Type B pancreatic cell (in vitro differentiated cells): ENCODE measurements around the gene RFPL2. TPM values are rescaled to one million over a fixed set of nuclear protein-coding genes. Genes with fewer than 3 reads are reported as not detected.

Experiments
- DNase-seq: peaks from one replicate; pipeline ENCODE4 v3.0.0; 2021; ENCODE audit warnings: mixed read lengths; ENCODE audit not compliant: unreplicated experiment; ENCODE audit errors: extremely low spot score
- H3K27ac Mint-ChIP-seq: 2 replicates; pipeline ENCODE4 v1.8.0; 2021; ENCODE audit warnings: mild to moderate bottlenecking, mixed read lengths
- H3K27me3 Mint-ChIP-seq: 2 replicates; pipeline ENCODE4 v1.8.0; 2021; ENCODE audit warnings: mixed read lengths
- H3K36me3 Mint-ChIP-seq: 2 replicates; pipeline ENCODE4 v1.8.0; 2021; ENCODE audit warnings: mixed read lengths
- H3K4me1 Mint-ChIP-seq: one replicate; pipeline ENCODE4 v1.8.0; 2021; ENCODE audit warnings: mixed read lengths; ENCODE audit not compliant: unreplicated experiment
- H3K4me3 Mint-ChIP-seq: 2 replicates; pipeline ENCODE4 v1.8.0; 2021; ENCODE audit warnings: mild to moderate bottlenecking, mixed read lengths
- H3K9me3 Mint-ChIP-seq: 2 replicates; pipeline ENCODE4 v1.8.0; 2021; ENCODE audit warnings: mixed read lengths
- total RNA-seq: library from RNA; stranded (reverse); gene quantifications from 2 replicates; pipeline ENCODE4 v1.2.1, GENCODE V29; 2021; ENCODE audit warnings: low replicate concordance
- TF ChIP-seq, protein P1 (sequence below): fragments of 200-600 bp; sonication (generic); conservative IDR thresholded peaks from 2 replicates; pipeline ENCODE4 v1.5.0; 2021; ENCODE audit warnings: antibody characterized with exemption, mild to moderate bottlenecking

RFPL2 gene
- total RNA-seq, 1 donor from 2014 or later, result 0.43 TPM

DNA sequence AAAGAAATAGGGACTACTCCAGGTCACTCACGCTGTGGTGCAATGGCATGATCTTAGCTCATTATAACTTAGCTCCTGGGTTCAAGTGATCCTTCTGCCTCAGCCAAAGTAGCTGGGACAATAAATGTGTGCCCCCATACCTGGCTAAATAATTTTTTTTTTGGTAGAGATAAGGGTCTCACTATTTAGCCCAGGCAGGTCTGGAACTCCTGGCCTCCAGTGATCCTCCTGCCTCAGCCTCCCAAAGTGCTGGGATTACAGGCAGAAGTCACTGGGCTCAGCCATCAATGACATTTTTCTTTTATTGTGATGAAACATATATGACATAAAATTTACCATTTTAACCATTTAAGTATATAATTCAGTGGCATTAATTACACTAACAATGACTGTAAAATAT is 39.7 kb upstream of the RFPL2 start:
- TF ChIP-seq, protein P1, sequence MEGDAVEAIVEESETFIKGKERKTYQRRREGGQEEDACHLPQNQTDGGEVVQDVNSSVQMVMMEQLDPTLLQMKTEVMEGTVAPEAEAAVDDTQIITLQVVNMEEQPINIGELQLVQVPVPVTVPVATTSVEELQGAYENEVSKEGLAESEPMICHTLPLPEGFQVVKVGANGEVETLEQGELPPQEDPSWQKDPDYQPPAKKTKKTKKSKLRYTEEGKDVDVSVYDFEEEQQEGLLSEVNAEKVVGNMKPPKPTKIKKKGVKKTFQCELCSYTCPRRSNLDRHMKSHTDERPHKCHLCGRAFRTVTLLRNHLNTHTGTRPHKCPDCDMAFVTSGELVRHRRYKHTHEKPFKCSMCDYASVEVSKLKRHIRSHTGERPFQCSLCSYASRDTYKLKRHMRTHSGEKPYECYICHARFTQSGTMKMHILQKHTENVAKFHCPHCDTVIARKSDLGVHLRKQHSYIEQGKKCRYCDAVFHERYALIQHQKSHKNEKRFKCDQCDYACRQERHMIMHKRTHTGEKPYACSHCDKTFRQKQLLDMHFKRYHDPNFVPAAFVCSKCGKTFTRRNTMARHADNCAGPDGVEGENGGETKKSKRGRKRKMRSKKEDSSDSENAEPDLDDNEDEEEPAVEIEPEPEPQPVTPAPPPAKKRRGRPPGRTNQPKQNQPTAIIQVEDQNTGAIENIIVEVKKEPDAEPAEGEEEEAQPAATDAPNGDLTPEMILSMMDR, result no peak
- Mint-ChIP-seq H3K27me3 (no peaks in the 10 kb centered on the region), H3K9me3 (no peaks in the 10 kb centered on the region), H3K4me1 (no peaks in the 10 kb centered on the region), H3K4me3 (no peak overlapping the region), H3K36me3 (no peaks in the 10 kb centered on the region), H3K27ac (no peak overlapping the region)
- DNase-seq, result no peak

DNA sequence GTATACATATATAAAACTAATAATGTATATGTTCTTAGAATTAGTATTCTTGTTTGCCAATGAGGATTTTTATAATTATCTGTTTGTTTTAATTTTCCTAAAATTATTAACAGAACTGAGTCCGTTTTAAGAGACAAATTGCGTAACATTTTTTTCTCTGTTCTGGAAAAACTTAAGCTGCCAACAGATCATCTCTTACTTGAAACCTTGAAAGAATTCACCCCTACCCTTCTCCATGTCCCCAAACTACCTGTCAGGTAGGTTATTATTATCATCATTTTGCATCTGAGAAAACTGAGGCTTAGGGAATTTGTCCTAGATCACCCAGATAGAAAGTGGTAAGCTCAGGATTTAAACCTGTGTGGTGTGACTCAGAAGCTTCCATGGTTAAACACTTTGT is 35.6 kb upstream of the RFPL2 start:
- no peak for DNase-seq
- no peaks in the 10 kb centered on the region for H3K36me3 Mint-ChIP-seq
- no peaks in the 10 kb centered on the region for H3K4me1 Mint-ChIP-seq
- H3K27ac Mint-ChIP-seq, result no peak overlapping the region
- no peak overlapping the region for H3K4me3 Mint-ChIP-seq
- TF ChIP-seq, protein P1, result no peak
- peaks cover 12% of the 10 kb centered on the region for H3K27me3 Mint-ChIP-seq
- H3K9me3 Mint-ChIP-seq, result no peaks in the 10 kb centered on the region

DNA sequence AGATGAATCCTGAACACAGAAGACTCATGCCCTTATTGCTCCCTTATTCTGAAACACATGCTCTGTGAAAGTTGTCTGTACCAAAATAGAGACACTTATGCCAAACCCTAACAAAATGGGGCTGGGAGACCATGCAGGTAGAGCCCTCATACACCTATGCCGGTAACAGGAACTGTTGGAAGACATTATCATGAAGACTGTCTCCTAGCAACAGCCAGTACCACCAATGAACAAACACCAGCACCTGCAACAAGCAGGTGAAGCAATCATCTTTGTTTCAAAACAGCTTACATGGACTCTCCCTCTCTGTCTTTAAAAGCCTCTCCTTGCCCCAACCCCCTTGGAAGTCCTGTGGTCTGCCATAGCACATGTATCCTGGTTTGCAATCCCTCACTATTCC is 33.0 kb upstream of the RFPL2 start:
- TF ChIP-seq, protein P1, result no peak
- no peaks in the 10 kb centered on the region for H3K4me1 Mint-ChIP-seq

DNA sequence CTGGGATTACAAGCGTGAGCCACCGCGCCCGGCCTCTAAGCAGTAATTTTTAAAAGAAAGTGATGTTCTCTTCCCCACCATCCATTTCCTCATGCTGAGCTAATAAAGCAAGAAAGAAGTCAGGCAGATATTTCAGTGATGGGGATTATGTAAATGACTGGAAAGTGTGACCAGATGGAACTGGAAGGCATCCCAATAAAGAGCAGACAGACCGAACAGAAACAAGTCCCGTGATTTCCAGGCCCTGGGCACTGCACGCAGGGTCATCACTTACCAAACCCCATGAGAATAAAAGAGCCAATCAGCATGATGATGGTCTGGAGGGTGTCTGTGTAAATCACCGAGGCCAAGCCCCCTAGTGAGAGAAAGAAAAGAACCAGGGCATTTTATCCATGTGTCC is 32.1 kb upstream of the RFPL2 start:
- no peaks in the 10 kb centered on the region for H3K4me1 Mint-ChIP-seq
- TF ChIP-seq, protein P1, result no peak
- H3K9me3 Mint-ChIP-seq, result no peaks in the 10 kb centered on the region
- no peaks in the 10 kb centered on the region for H3K36me3 Mint-ChIP-seq
- peaks cover 12% of the 10 kb centered on the region for H3K27me3 Mint-ChIP-seq
- no peak overlapping the region for H3K4me3 Mint-ChIP-seq
- DNase-seq, result no peak
- H3K27ac Mint-ChIP-seq, result no peak overlapping the region

More for the DNA sequence above, 33.0 kb upstream of the RFPL2 start:
- Mint-ChIP-seq H3K4me3 (no peak overlapping the region), H3K27me3 (peaks cover 12% of the 10 kb centered on the region), H3K27ac (no peak overlapping the region), H3K36me3 (no peaks in the 10 kb centered on the region), H3K9me3 (no peaks in the 10 kb centered on the region)
- no peak for DNase-seq

DNA sequence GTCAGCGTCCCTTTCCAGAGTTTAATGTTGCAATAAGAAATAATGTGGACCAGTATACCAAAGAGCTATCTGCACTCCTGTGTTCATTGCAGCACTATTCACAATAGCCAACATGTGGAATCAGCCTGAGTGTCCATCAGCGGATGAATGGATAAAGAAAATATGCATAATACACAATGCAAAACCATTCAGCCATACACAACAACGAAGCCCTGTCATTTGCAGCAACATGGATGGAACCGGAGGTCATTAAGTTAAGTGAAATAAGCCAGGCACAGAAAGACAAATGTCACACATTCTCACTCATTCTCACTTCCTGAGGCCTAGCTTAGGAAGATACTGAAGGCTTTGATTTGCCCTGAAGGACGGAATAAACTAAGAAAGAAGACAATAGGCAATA is 28.2 kb upstream of the RFPL2 start:
- H3K27me3 Mint-ChIP-seq, result peaks cover 5% of the 10 kb centered on the region
- no peaks in the 10 kb centered on the region for H3K9me3 Mint-ChIP-seq
- H3K4me3 Mint-ChIP-seq, result no peak overlapping the region
- no peak for DNase-seq
- H3K36me3 Mint-ChIP-seq, result no peaks in the 10 kb centered on the region
- H3K27ac Mint-ChIP-seq, result no peak overlapping the region
- no peaks in the 10 kb centered on the region for H3K4me1 Mint-ChIP-seq
- TF ChIP-seq, protein P1, result no peak
